Hepatocyte (in vitro differentiated cells): Measurements from ENCODE around the gene PRCD. TPM values are rescaled to one million over a fixed set of nuclear protein-coding genes. Genes with fewer than 3 reads are reported as not detected.

ENCODE experiments used
- DNase-seq: peaks from one replicate; pipeline ENCODE4 v3.0.0-alpha.2; 2016; ENCODE audit warnings: low spot score
- H2AFZ ChIP-seq: fragments of 200-600 bp; sonication (generic); 2 replicates; pipeline ENCODE4 v1.6.0; 2016; ENCODE audit warnings: antibody characterized with exemption, mild to moderate bottlenecking
- H3K27ac ChIP-seq: fragments of 200-600 bp; sonication (generic); 2 replicates; pipeline ENCODE4 v1.5.1; 2016; ENCODE audit warnings: mild to moderate bottlenecking
- H3K27me3 ChIP-seq: fragments of 200-600 bp; sonication (generic); 2 replicates; pipeline ENCODE4 v1.6.1; 2016
- H3K36me3 ChIP-seq: fragments of 200-600 bp; sonication (generic); replicated peaks from 2 replicates; pipeline ENCODE4 v1.5.1; 2016; ENCODE audit warnings: low read depth; ENCODE audit not compliant: insufficient read depth
- H3K4me1 ChIP-seq: fragments of 200-600 bp; sonication (generic); 2 replicates; pipeline ENCODE4 v1.5.1; 2016; ENCODE audit warnings: mild to moderate bottlenecking, moderate library complexity; ENCODE audit not compliant: insufficient read depth
- H3K4me2 ChIP-seq: fragments of 200-600 bp; sonication (generic); 2 replicates; pipeline ENCODE4 v1.6.0; 2016
- H3K4me3 ChIP-seq: fragments of 200-600 bp; sonication (generic); 2 replicates; pipeline ENCODE4 v1.5.1; 2016; ENCODE audit warnings: mild to moderate bottlenecking
- H3K79me2 ChIP-seq: fragments of 200-600 bp; sonication (generic); 2 replicates; pipeline ENCODE4 v1.6.0; 2017; ENCODE audit warnings: mild to moderate bottlenecking
- H3K9me2 ChIP-seq: fragments of 200-600 bp; sonication (generic); replicated peaks from 2 replicates; pipeline ENCODE4 v1.6.0; 2017; ENCODE audit warnings: mild to moderate bottlenecking; ENCODE audit not compliant: insufficient read depth
- H3K9me3 ChIP-seq: fragments of 200-600 bp; sonication (generic); 2 replicates; pipeline ENCODE4 v1.5.1; 2016; ENCODE audit warnings: low read depth, mild to moderate bottlenecking
- H4K20me1 ChIP-seq: fragments of 200-600 bp; sonication (generic); 2 replicates; pipeline ENCODE4 v1.6.0; 2016; ENCODE audit warnings: mild to moderate bottlenecking; ENCODE audit not compliant: insufficient read depth, poor library complexity, severe bottlenecking
- EZH2 ChIP-seq: fragments of 200-600 bp; sonication (generic); IDR thresholded peaks from 2 replicates; pipeline ENCODE4 v1.6.1; 2016; ENCODE audit warnings: antibody characterized with exemption, mild to moderate bottlenecking, borderline replicate concordance
- EZH2phosphoT487 ChIP-seq: fragments of 200-600 bp; sonication (generic); IDR thresholded peaks from one replicate; pipeline ENCODE4 v1.6.1; 2018; ENCODE audit warnings: antibody characterized with exemption, mild to moderate bottlenecking, low read depth, moderate library complexity; ENCODE audit not compliant: unreplicated experiment, severe bottlenecking
- WGBS: methylation state at CpG from one replicate; pipeline ENCODE4 v1.1.6; 2016; ENCODE audit warnings: low lambda C conversion rate; ENCODE audit errors: missing lambda C conversion rate; 5-methylcytosine and 5-hydroxymethylcytosine counted together
- polyA plus RNA-seq: library from polyadenylated mRNA; unstranded; fragments of >200 nt; fragmentation: Nextera tagmentation; extraction: Ambion mirVana; gene quantifications from 2 replicates; pipeline ENCODE4 v1.2.1, GENCODE V29; 2016
- total RNA-seq: library from RNA; depleted of rRNA; stranded (reverse); fragments of >200 nt; gene quantifications from 2 replicates; pipeline ENCODE4 v1.2.3, GENCODE V29; 2014
- TF ChIP-seq, protein P1 (sequence below): fragments of 200-600 bp; sonication (generic); IDR thresholded peaks from 2 replicates; pipeline ENCODE4 v1.5.1; 2016; ENCODE audit warnings: antibody characterized with exemption, mild to moderate bottlenecking; ENCODE audit not compliant: poor library complexity

Gene PRCD
- total and polyA plus RNA-seq, 2 experiments from 2014 or later = 2.0 to 10.2 TPM

- Histone ChIP-seq H3K4me2 (no peak overlapping the region), H2AFZ (no peak overlapping the region), H3K27me3 (no peaks in the 10 kb centered on the region), H3K9me3 (no peaks in the 10 kb centered on the region), H3K4me1 (peaks cover 4% of the 10 kb centered on the region), H3K79me2 (peaks cover 9% of the 10 kb centered on the region), H3K27ac (no peak overlapping the region), H3K9me2 (no peaks in the 10 kb centered on the region), H4K20me1 (peaks cover 7% of the 10 kb centered on the region), H3K36me3 (no peaks in the 10 kb centered on the region), H3K4me3 (no peak overlapping the region)
- TF ChIP-seq EZH2 = no peak
- TF ChIP-seq, protein P1, sequence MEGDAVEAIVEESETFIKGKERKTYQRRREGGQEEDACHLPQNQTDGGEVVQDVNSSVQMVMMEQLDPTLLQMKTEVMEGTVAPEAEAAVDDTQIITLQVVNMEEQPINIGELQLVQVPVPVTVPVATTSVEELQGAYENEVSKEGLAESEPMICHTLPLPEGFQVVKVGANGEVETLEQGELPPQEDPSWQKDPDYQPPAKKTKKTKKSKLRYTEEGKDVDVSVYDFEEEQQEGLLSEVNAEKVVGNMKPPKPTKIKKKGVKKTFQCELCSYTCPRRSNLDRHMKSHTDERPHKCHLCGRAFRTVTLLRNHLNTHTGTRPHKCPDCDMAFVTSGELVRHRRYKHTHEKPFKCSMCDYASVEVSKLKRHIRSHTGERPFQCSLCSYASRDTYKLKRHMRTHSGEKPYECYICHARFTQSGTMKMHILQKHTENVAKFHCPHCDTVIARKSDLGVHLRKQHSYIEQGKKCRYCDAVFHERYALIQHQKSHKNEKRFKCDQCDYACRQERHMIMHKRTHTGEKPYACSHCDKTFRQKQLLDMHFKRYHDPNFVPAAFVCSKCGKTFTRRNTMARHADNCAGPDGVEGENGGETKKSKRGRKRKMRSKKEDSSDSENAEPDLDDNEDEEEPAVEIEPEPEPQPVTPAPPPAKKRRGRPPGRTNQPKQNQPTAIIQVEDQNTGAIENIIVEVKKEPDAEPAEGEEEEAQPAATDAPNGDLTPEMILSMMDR = no peak
- TF ChIP-seq EZH2phosphoT487 = no peak
- no peak for DNase-seq
- WGBS = 72% methylated on average over 7 of the region's 7 CpGs
Measured at GRCh38 chr17:76570457-76570856, 30.6 kb downstream of the PRCD start.

GRCh38 chr17:76570877-76571471 lies 31.1 kb downstream of the PRCD start:
- Histone ChIP-seq H3K79me2 (peaks cover 7% of the 10 kb centered on the region), H3K27me3 (no peaks in the 10 kb centered on the region), H4K20me1 (peaks cover 1% of the 10 kb centered on the region), H3K36me3 (no peaks in the 10 kb centered on the region), H3K4me3 (no peak overlapping the region), H3K4me2 (no peak overlapping the region), H3K9me3 (no peaks in the 10 kb centered on the region), H3K4me1 (no peaks in the 10 kb centered on the region), H2AFZ (no peak overlapping the region), H3K27ac (no peak overlapping the region), H3K9me2 (no peaks in the 10 kb centered on the region)
- TF ChIP-seq, protein P1 = no peak
- TF ChIP-seq EZH2 (no peak), EZH2phosphoT487 (no peak)
- 90% methylated on average over 13 of the region's 13 CpGs for WGBS
- no peak for DNase-seq

DNA sequence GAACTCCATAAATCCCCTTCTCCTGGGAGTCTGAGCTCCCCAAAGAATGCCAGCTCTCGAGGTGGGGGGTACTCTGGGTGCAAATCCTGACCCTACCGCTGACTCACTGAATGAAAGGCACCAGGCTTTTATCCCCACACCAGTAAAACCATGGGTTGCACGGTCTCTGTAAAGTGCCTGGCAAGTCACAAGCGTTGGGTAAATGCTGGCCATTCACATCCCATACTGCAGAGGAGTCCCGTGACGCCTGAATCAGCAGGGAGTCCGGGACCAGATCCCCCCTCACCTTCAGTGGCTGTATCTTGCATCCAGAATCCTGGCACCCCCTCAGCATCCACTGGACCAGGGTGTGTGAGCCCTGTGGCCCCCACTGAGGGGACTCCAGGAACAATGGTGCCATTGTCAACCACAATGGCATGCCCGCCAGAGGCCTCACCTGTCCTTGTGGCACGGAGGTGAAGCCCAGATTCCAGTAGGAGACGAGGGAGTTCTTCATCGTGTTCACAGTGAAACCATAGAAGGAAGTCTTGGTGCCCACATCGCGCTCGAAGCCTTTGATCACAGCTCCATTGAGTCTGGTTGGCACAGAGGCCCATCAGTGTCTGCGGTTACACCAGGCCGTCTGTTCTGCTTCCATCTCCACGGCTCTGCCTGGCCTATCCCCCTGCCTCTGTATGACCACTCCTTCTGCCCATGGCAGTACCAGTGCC lies 32.5 kb downstream of the PRCD start:
- H3K4me2 ChIP-seq = no peak overlapping the region

GRCh38 chr17:76573096-76573495 lies 33.3 kb downstream of the PRCD start:
- no peaks in the 10 kb centered on the region for H3K79me2 ChIP-seq
- no peak for DNase-seq
- TF ChIP-seq, protein P1 = no peak
- TF ChIP-seq EZH2phosphoT487 (no peak), EZH2 (no peak)
- H3K4me1 ChIP-seq = no peaks in the 10 kb centered on the region
- no peak overlapping the region for H3K4me2 ChIP-seq
- no peaks in the 10 kb centered on the region for H3K9me2 ChIP-seq
- no peaks in the 10 kb centered on the region for H3K27me3 ChIP-seq
- H3K36me3 ChIP-seq = no peaks in the 10 kb centered on the region
- no peak overlapping the region for H3K27ac ChIP-seq
- 95% methylated on average over 10 of the region's 10 CpGs for whole genome bisulfite sequencing
- no peak overlapping the region for H2AFZ ChIP-seq
- no peak overlapping the region for H3K4me3 ChIP-seq
- H4K20me1 ChIP-seq = no peaks in the 10 kb centered on the region
- H3K9me3 ChIP-seq = no peaks in the 10 kb centered on the region

More for the DNA sequence above, 32.5 kb downstream of the PRCD start:
- no peak for TF ChIP-seq EZH2phosphoT487
- Histone ChIP-seq H3K36me3 (no peaks in the 10 kb centered on the region), H3K9me3 (no peaks in the 10 kb centered on the region), H3K79me2 (no peaks in the 10 kb centered on the region), H3K4me1 (no peaks in the 10 kb centered on the region), H3K27ac (no peak overlapping the region), H3K4me3 (no peak overlapping the region), H3K27me3 (no peaks in the 10 kb centered on the region), H3K9me2 (no peaks in the 10 kb centered on the region), H4K20me1 (no peaks in the 10 kb centered on the region), H2AFZ (no peak overlapping the region)
- DNase-seq = no peak
- 96% methylated on average over 17 of the region's 17 CpGs for WGBS
